NCI-H2081 treated with DMSO at 0.1 percent for 48 hours (cell line): ENCODE data around the gene RGL1.
A peak's percentile ranks its signal among the peaks of the same experiment; 100 is the strongest.

Source experiments
- DNase-seq: peaks from one replicate; lab custom pipeline; 2025; lab: John Stamatoyannopoulos, UW

RGL1 gene

DNA sequence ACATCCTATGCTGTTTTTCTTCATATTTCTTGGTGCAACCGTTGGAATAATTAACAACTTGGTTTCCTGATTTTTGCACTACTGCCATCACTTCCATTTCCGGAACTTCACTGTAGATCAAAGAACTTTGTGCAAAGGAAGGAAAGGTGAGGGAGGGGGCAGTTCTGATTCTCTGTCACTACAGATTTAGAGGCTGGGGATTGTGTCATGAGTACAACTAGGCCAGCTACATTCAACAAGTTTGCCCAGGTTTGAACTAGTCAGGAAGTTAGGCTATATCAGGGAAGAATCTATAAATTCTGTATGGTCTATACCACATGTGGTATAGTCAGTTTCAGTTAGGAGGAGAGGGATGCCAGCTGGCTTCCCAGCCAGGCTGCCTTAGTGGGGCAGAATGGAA is 84.2 kb downstream of the RGL1 start:
- DNase-seq, result no peak

DNA sequence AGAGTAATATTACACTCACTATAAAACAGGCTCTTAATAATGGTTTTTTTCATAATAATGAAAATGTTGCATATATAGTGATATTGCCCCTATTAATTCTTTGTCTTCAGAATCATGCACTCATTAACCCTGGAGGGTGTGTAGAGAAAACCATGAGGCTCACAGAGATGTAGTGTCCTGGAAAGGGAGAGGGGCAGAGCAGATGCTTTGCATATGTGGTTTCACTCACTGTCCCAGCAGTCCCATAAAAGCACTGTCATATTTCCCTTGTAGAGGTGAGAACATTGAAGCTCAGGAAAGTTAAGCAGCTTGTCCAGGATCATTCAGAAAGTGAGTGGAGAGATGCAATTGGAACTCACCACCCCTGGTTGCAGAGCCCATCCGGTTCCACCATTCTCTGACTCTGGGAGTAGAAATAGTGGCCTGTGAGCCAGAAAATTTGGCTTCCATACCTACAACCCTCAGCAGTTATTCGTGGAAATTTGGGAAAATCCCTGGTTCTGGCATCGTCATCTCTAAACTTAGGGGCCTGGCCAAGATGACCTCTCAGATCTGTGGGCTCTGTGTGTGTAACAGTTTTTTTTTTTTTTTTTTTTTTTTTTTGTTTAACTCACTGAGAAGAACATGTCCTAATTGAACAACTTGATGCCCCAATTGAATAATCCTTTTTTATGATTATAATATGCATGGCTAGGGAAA is 86.4 kb downstream of the RGL1 start:
- no peak for DNase-seq

GRCh38 chr1:183892351-183892793 is 87.5 kb downstream of the RGL1 start:
- no peak for DNase-seq

GRCh38 chr1:183893561-183894289 is 88.8 kb downstream of the RGL1 start:
- no peak for DNase-seq

GRCh38 chr1:183894290-183894565 is 89.3 kb downstream of the RGL1 start:
- no peak for DNase-seq

DNA sequence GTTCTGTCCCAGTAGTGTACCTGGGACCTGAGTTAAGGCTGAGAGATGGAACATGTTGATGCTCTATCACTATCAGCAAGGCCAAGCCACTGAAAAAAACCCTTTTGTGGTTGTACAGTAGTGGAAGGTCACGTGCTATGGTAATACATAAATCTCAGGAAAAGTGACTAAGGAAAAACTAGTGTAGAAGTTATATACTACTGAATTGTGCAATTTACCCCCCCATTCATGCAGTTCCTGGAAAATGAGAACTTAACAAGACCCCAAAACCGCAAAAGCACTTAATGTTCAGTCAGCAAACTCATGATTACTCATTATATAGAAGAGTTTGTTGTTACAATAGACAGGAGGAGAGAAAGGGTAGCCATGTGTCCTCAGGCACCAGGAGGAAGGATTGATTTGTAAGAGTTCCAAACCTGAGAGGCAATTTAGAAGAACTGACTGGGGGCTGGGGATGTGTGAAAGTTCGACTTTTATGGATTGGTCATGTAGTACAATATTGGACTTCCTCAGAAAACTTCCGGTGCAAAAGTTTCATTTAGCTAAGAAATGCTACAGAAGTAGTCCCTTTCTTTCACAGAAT is 91.6 kb downstream of the RGL1 start:
- no peak for DNase-seq

GRCh38 chr1:183898001-183898396 is 93.1 kb downstream of the RGL1 start:
- DNase-seq, result no peak

- no peak for DNase-seq
Measured at GRCh38 chr1:183898610-183899009, 93.7 kb downstream of the RGL1 start.

GRCh38 chr1:183901748-183902330 is 96.9 kb downstream of the RGL1 start:
- no peak for DNase-seq

- no peak for DNase-seq
Measured at GRCh38 chr1:183903101-183903500, 98.2 kb downstream of the RGL1 start.

DNA sequence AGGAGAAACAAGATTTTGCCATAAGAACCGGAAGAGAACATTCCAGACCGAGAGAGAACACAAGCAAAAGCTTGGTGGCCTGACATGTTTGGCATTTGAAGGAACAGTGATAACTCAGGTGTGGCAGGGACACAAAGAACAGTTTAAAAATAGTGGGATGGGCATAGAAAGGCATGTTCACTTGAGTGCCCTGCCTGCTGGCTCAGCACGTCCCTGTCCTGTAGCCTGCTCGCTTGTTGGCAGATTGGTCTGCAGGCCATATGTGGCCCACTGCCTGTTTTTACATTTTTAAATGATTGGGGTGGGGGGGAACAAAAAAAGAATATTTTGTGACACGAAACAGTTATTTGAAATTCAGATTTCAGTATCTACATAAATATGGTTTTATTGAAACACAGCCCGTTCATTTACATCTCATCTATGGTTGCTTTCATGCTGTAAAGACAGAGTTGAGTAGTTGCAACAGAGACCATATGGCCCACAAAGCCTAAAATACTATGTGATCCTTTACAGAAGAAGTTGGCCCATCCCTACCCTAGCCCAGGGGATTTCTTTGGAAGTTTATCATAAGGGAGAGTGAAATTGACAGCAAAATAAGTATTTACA is 100.7 kb downstream of the RGL1 start:
- no peak for DNase-seq

DNA sequence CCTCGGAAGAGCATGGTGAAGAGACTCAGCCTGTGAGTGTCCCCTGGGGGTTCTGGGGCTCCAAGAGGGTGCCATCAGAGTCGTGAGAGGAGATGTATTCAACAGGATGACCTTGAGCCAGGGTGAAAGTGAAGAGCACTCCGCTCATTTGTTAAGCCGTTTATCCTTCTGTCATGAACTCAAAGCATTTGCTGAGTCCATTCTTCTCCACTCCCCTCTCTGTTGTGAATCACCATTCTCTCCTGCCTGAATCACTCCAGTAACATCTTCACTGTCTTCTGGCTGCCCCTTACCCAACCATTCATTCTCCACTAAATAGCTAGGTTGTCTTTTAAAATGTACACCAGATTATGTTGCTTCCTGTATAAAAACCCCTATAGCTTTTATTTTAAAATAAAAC is 102.2 kb downstream of the RGL1 start:
- no peak for DNase-seq

GRCh38 chr1:183908079-183908478 is 103.2 kb downstream of the RGL1 start:
- DNase-seq, result no peak

DNA sequence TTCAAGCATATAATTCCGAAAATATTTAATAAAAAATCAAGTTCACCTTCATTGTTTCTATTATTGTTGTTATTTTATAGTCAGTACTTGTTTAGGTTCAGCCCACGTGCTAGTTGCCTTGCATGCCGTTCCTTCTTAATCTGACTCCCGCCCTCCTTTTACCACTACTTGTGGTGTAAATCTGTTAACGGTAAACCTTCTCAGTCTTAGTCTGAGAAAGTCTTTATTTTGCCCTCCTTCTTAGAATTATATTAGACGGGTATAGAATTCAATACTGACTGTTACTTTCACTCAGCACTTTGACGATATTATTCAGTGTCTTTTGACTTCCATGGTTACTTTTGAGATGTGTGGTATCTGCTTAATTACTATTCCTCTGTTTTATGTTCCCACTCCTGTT is 104.8 kb downstream of the RGL1 start:
- DNase-seq, result no peak

DNA sequence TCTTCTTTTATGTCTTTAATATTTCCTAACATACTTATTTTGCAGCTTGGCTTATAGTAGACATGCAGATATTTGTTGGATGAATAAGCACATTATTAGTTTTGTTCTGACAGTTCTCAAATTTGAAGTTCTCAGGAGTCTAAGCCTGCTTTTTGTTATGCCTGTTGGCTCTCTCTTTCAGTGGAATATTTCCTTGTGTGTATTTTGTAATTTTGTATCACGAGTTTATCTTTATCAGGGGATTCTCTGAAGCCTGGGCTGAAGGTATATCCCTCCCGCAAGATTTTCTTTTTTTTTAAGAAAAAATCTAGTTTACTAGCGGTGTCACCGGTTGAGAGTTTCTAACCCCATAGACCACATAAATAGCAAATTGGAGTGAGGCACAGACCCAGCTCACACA is 105.9 kb downstream of the RGL1 start:
- DNase-seq, result no peak

GRCh38 chr1:183911285-183911684 is 106.4 kb downstream of the RGL1 start:
- DNase-seq, result no peak

- no peak for DNase-seq
Measured at GRCh38 chr1:183912265-183912886, 107.5 kb downstream of the RGL1 start.

- DNase-seq, result no peak
Measured at GRCh38 chr1:183913567-183913993, 108.7 kb downstream of the RGL1 start.

DNA sequence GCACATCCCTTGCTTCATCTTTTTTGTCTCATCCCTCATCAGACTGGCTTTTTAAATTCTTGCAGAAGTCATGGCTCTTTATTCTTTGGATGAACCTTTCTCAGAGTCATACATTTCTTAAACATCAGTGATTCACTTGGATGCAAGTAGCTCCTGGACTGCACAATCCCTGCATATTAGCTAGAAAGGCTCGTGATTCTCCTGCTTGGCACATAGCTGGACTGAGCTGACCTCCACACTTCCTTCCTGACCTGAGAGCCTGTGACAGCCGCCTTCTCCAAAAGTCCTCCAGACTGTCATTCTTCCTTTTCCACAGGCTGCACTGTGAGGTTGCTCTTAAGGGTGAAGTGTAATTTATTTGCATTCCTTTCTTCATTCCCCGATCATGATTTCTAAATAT is 109.4 kb downstream of the RGL1 start:
- DNase-seq, result no peak

- no peak for DNase-seq
Measured at GRCh38 chr1:183914891-183915290, 110.0 kb downstream of the RGL1 start.

GRCh38 chr1:183915625-183916510 is 110.9 kb downstream of the RGL1 start:
- peak; percentile 46 for DNase-seq
